Bronchial epithelial cell (primary cell): ENCODE data around the gene CALHM5. TPM values are rescaled to one million over a fixed set of nuclear protein-coding genes. Genes with fewer than 3 reads are reported as not detected.

Experiments
- DNase-seq: peaks from one replicate; pipeline ENCODE4 v3.0.0-alpha.2; 2010; ENCODE audit warnings: low read depth
- FAIRE-seq: peaks from 2 replicates; lab custom pipeline; 2011; peaks lifted over from hg19 to GRCh38; lab: Jason Lieb, UNC
- H3K27me3 ChIP-seq: 2 replicates; pipeline ENCODE4 v1.5.1; 2011; ENCODE audit warnings: low read length; ENCODE audit not compliant: control insufficient read depth, insufficient read depth
- H3K36me3 ChIP-seq: 2 replicates; pipeline ENCODE4 v1.5.1; 2011; ENCODE audit warnings: low read length; ENCODE audit not compliant: control insufficient read depth, insufficient read depth
- H3K4me3 ChIP-seq: 2 replicates; pipeline ENCODE4 v1.5.1; 2011; ENCODE audit warnings: mild to moderate bottlenecking, low read depth, low read length, control low read depth
- CTCF ChIP-seq: IDR thresholded peaks from 2 replicates; pipeline ENCODE4 v1.5.1; 2011; ENCODE audit warnings: mild to moderate bottlenecking, moderate library complexity, low read length, control low read depth, inconsistent platforms; ENCODE audit not compliant: insufficient read depth, severe bottlenecking
- total RNA-seq: library from RNA; depleted of rRNA; stranded (reverse); fragments of >200 nt; gene quantifications from 2 replicates; pipeline ENCODE4 v1.2.1, GENCODE V29; 2014

The CALHM5 gene
- total RNA-seq, 1 donor from 2014 or later = under 0.01 TPM

GRCh38 chr6:116497113-116497676 is 14.2 kb upstream of the CALHM5 start:
- no peak for TF ChIP-seq CTCF
- Histone ChIP-seq H3K36me3 (no peaks in the 10 kb centered on the region), H3K4me3 (no peak overlapping the region), H3K27me3 (no peaks in the 10 kb centered on the region)
- FAIRE-seq = no peak
- no peak for DNase-seq

GRCh38 chr6:116500969-116501433 is 10.4 kb upstream of the CALHM5 start:
- DNase-seq = peak; percentile 81
- TF ChIP-seq CTCF = no peak
- no peak for FAIRE-seq
- Histone ChIP-seq H3K27me3 (no peaks in the 10 kb centered on the region), H3K4me3 (no peak overlapping the region), H3K36me3 (no peaks in the 10 kb centered on the region)

GRCh38 chr6:116507324-116507723 is 4.1 kb upstream of the CALHM5 start:
- Histone ChIP-seq H3K27me3 (no peaks in the 10 kb centered on the region), H3K36me3 (no peaks in the 10 kb centered on the region), H3K4me3 (no peak overlapping the region)
- TF ChIP-seq CTCF = no peak
- FAIRE-seq (no peak), DNase-seq (peak; percentile 69)

GRCh38 chr6:116508527-116508926 is 2.9 kb upstream of the CALHM5 start:
- no peak for TF ChIP-seq CTCF
- FAIRE-seq = no peak
- no peak for DNase-seq
- Histone ChIP-seq H3K27me3 (no peaks in the 10 kb centered on the region), H3K36me3 (no peaks in the 10 kb centered on the region), H3K4me3 (no peak overlapping the region)

- Histone ChIP-seq H3K4me3 (no peak overlapping the region), H3K27me3 (no peaks in the 10 kb centered on the region), H3K36me3 (no peaks in the 10 kb centered on the region)
- no peak for DNase-seq
- no peak for FAIRE-seq
- no peak for TF ChIP-seq CTCF
These were observed 696 bp downstream of the CALHM5 start for GRCh38 chr6:116512111-116512559.

- no peaks in the 10 kb centered on the region for H3K27me3 ChIP-seq
- no peak for DNase-seq
- H3K4me3 ChIP-seq = no peak overlapping the region
- no peak for TF ChIP-seq CTCF
- FAIRE-seq = no peak
- H3K36me3 ChIP-seq = no peaks in the 10 kb centered on the region
These were observed 1.3 kb downstream of the CALHM5 start for GRCh38 chr6:116512734-116513133.
